Left ventricle myocardium inferior (tissue), 1 donor: ENCODE data around the gene ADSS1. TPM values are rescaled to one million over a fixed set of nuclear protein-coding genes. Genes with fewer than 3 reads are reported as not detected.
A peak's percentile ranks its signal among the peaks of the same experiment; 100 is the strongest.

Experiments used
- DNase-seq: peaks from one replicate; pipeline ENCODE4 v3.0.0-alpha.2; 2020
- H3K27ac ChIP-seq: fragments of 200-600 bp; replicated peaks from 2 replicates; pipeline ENCODE4 v1.8.0; 2021
- H3K27me3 ChIP-seq: fragments of 200-600 bp; 2 replicates; pipeline ENCODE4 v1.8.0; 2021; ENCODE audit warnings: low read depth
- H3K36me3 ChIP-seq: fragments of 200-600 bp; 2 replicates; pipeline ENCODE4 v1.8.0; 2021
- H3K4me1 ChIP-seq: fragments of 200-600 bp; 2 replicates; pipeline ENCODE4 v1.8.0; 2021
- H3K4me3 ChIP-seq: fragments of 200-600 bp; 2 replicates; pipeline ENCODE4 v1.8.0; 2021; ENCODE audit warnings: mild to moderate bottlenecking, moderate library complexity
- H3K9me3 ChIP-seq: fragments of 200-600 bp; replicated peaks from 2 replicates; pipeline ENCODE4 v1.8.0; 2021
- CTCF ChIP-seq: fragments of 200-600 bp; IDR thresholded peaks from 2 replicates; pipeline ENCODE4 v1.8.0; 2021; ENCODE audit warnings: antibody characterized with exemption, mild to moderate bottlenecking, borderline replicate concordance
- intact Hi-C: fragments of 100-400 bp; cut with micrococcal nuclease; formaldehyde crosslinking; loops from one replicate; pipeline ENCODE4 v1.11.0; 2022
- total RNA-seq: library from RNA; stranded (reverse); fragmentation: NEBNext Ultra II Directional; extraction: Animal tissue kit (Norgen Biotek cat#: 25700); gene quantifications from one replicate; pipeline ENCODE4 v1.2.1, GENCODE V29; 2021
- donor health status: DM: no; HTN: yes; CAD: no; lungs with severe emphysema.

The ADSS1 gene
- total RNA-seq, 1 donor from 2014 or later = 218 TPM

GRCh38 chr14:104685998-104686610 lies 37.9 kb upstream of the ADSS1 start:
- H3K36me3 ChIP-seq = no peaks in the 10 kb centered on the region
- H3K27ac ChIP-seq = no peak overlapping the region
- peaks cover 66% of the 10 kb centered on the region for H3K4me1 ChIP-seq
- TF ChIP-seq CTCF = no peak
- H3K9me3 ChIP-seq = no peaks in the 10 kb centered on the region
- H3K27me3 ChIP-seq = no peaks in the 10 kb centered on the region
- intact Hi-C loops = no loop called here
- no peak for DNase-seq
- H3K4me3 ChIP-seq = no peak overlapping the region

- Histone ChIP-seq H3K4me1 (peaks cover 66% of the 10 kb centered on the region), H3K9me3 (no peaks in the 10 kb centered on the region), H3K27me3 (no peaks in the 10 kb centered on the region), H3K36me3 (no peaks in the 10 kb centered on the region), H3K27ac (peak overlapping the region; percentile 89), H3K4me3 (no peak overlapping the region)
- DNase-seq = peak; percentile 15
- TF ChIP-seq CTCF = no peak
- intact Hi-C loops = no loop called here
Observed at GRCh38 chr14:104686624-104687517, 37.2 kb upstream of the ADSS1 start.

DNA sequence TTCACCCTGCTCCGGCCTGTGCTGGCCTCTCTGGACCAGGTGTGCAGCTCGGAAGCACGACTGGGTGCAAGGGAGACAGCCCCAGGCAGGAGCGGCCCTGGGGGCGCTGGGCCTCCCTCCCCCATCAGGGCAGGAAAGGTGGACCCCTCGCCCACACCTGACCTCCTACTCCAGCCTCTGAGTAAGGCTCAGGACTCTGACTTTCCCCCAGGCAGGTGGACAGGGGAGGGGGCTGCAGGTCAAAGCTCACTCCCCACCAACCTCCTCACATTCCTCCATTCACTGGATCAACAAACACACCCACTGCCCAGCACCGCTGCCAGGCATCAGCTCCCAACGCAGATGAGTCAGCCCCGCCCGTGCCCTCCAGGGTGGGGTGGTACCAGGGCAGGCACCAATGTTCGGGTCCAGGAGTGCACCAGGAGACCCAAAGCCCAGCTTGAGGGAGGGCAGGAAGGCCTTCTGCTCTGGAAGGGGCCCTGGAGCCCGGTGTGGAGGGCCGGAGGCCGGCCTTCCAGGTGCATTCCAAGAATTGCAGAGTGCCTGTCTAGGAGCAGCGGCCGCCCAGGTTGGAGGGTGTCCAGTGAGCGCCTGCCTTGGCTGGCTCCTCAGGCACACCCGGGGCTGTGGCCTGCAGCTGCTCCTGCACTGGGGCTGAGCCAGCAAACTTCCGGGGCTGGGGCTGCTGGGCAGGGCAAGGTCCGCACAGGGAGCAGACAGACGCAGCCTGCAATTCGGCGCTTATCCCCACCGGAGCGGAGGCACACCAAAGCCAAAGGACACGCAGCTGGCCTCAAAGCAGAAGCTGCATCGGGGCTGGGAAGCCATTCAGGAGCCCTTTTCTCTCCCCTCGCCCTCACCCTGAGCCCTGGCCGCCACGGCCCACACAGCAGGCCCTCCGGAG lies 36.2 kb upstream of the ADSS1 start:
- peaks cover 66% of the 10 kb centered on the region for H3K4me1 ChIP-seq
- H3K36me3 ChIP-seq = no peaks in the 10 kb centered on the region
- peak overlapping the region; percentile 97 for H3K4me3 ChIP-seq
- intact Hi-C loops = no loop called here
- peak; percentile 87 for DNase-seq
- H3K27ac ChIP-seq = peak overlapping the region; percentile 89
- no peak for TF ChIP-seq CTCF
- H3K27me3 ChIP-seq = no peaks in the 10 kb centered on the region
- H3K9me3 ChIP-seq = no peaks in the 10 kb centered on the region

GRCh38 chr14:104688505-104689108 lies 35.4 kb upstream of the ADSS1 start:
- peak; percentile 55 for DNase-seq
- Histone ChIP-seq H3K27me3 (no peaks in the 10 kb centered on the region), H3K27ac (peak overlapping the region; percentile 89), H3K36me3 (no peaks in the 10 kb centered on the region), H3K4me3 (peak overlapping the region; percentile 97), H3K4me1 (peaks cover 69% of the 10 kb centered on the region), H3K9me3 (no peaks in the 10 kb centered on the region)
- no peak for TF ChIP-seq CTCF
- intact Hi-C loops = no loop called here
